K562 (cell line): Measurements from ENCODE around the gene NUP98. TPM values are rescaled to one million over a fixed set of nuclear protein-coding genes. Genes with fewer than 3 reads are reported as not detected.
"Not testable (repeated sequence)": the region's sequence is repeated elsewhere in the genome, so short reads cannot be mapped to it uniquely, and the experiment has no call there.

Experiments
- ATAC-seq: fragments of 200-7000 bp; cut with Tn5 transposase; 3 replicates; pipeline ENCODE4 v1.9.1; 2020; ENCODE audit warnings: moderate library complexity
- BruUV-seq: library from RNA; stranded (reverse); fragments of 400-500 nt; replicated peaks from 2 replicates; lab custom pipeline; 2021; lab: Mats Ljungman, UMichigan
- CTCF ChIA-PET: fragments of 300-600 bp; formaldehyde crosslinking; extraction: SDS; loops from one replicate; lab custom pipeline; 2021; ENCODE audit warnings: low intra/inter-chr PET ratio; lab: Yijun Ruan, JAX
- POLR2A ChIA-PET: fragments of 300-600, 350-650 bp; sonication (Branson Sonifier 250); formaldehyde crosslinking; extraction: SDS; loops from one replicate; lab custom pipeline; 2021; ENCODE audit warnings: antibody characterized with exemption, inconsistent platforms; lab: Yijun Ruan, JAX
- DNase-seq, 4 experiments: peaks; one replicate each; pipeline versions ENCODE4 v3.0.0 to v3.0.0-alpha.2; 2011 to 2018; ENCODE audit warnings: low spot score in 3 of 4, mixed read lengths in 3 of 4; ENCODE audit errors: extremely low read depth in 1 of 4
- FAIRE-seq: peaks from 2 replicates; lab custom pipeline; 2011; peaks lifted over from hg19 to GRCh38; lab: Jason Lieb, UNC
- H2AFZ ChIP-seq: 2 replicates; pipeline ENCODE4 v1.6.0; 2011; ENCODE audit warnings: low read depth, low read length, control low read depth, inconsistent platforms
- H3K27ac ChIP-seq: fragments of 200-600 bp; 3 replicates; pipeline ENCODE4 v1.8.0; 2011; ENCODE audit warnings: low read depth, mild to moderate bottlenecking, control low read depth, inconsistent platforms, low read length, moderate library complexity, mixed read lengths; ENCODE audit errors: extremely low read depth
- H3K27me3 ChIP-seq, 2 experiments: fragments of 300-600 bp in 1 of 2; 2 replicates in 1 of 2; 3 replicates in 1 of 2; pipeline versions ENCODE4 v1.6.0 to v1.8.0; 2011; ENCODE audit warnings: inconsistent platforms in 2 of 2, low read length in 2 of 2, mild to moderate bottlenecking in 1 of 2, mixed read lengths in 1 of 2, moderate library complexity in 1 of 2; ENCODE audit not compliant: control insufficient read depth in 2 of 2, insufficient read depth in 2 of 2
- H3K36me3 ChIP-seq: fragments of 300-600 bp; 3 replicates; pipeline ENCODE4 v1.8.0; 2011; ENCODE audit warnings: mild to moderate bottlenecking, low read length, inconsistent platforms; ENCODE audit not compliant: control insufficient read depth, insufficient read depth
- H3K4me1 ChIP-seq, 2 experiments: fragments of 200-600 bp in 1 of 2; replicated peaks in 1 of 2; 2 replicates in 1 of 2; 3 replicates in 1 of 2; pipeline versions ENCODE4 v1.5.1 to v1.8.0; 2011; ENCODE audit warnings: inconsistent platforms in 2 of 2, low read length in 2 of 2, mild to moderate bottlenecking in 1 of 2, mixed read lengths in 1 of 2, moderate library complexity in 1 of 2; ENCODE audit not compliant: control insufficient read depth in 2 of 2, insufficient read depth in 2 of 2
- H3K4me2 ChIP-seq: 2 replicates; pipeline ENCODE4 v1.6.1; 2011; ENCODE audit warnings: low read length, control low read depth, inconsistent platforms, mixed read lengths; ENCODE audit not compliant: insufficient read depth
- H3K4me3 ChIP-seq: fragments of 200-600 bp; sonication (generic), shearing (Covaris generic); 2 replicates; pipeline ENCODE4 v1.5.1; 2016; ENCODE audit warnings: control low read depth, inconsistent platforms
- H3K79me2 ChIP-seq: fragments of 200-600 bp; 3 replicates; pipeline ENCODE4 v1.8.0; 2011; ENCODE audit warnings: low read length, inconsistent platforms; ENCODE audit not compliant: control insufficient read depth, insufficient read depth
- H3K9ac ChIP-seq, 2 experiments: 2 replicates each; pipeline versions ENCODE4 v1.6.0 to v1.6.1; 2011; ENCODE audit warnings: low read depth in 2 of 2, low read length in 2 of 2, control low read depth in 1 of 2, inconsistent platforms in 1 of 2, mild to moderate bottlenecking in 1 of 2, mixed read lengths in 1 of 2; ENCODE audit not compliant: insufficient read depth in 1 of 2
- H3K9me1 ChIP-seq: one replicate; pipeline ENCODE4 v1.6.0; 2011; ENCODE audit warnings: inconsistent platforms, mild to moderate bottlenecking, low read length, moderate library complexity; ENCODE audit not compliant: control insufficient read depth, insufficient read depth
- H3K9me3 ChIP-seq: replicated peaks from 2 replicates; pipeline ENCODE4 v1.5.1; 2011; ENCODE audit warnings: low read depth, low read length, inconsistent platforms; ENCODE audit not compliant: control insufficient read depth, insufficient read depth
- H4K20me1 ChIP-seq: replicated peaks from 2 replicates; pipeline ENCODE4 v1.6.1; 2011; ENCODE audit warnings: low read length, inconsistent platforms, mixed read lengths; ENCODE audit not compliant: control insufficient read depth, insufficient read depth
- BCOR ChIP-seq: fragments of 450-650 bp; IDR thresholded peaks from 2 replicates; pipeline ENCODE4 v1.6.1; 2016
- CSDE1 ChIP-seq, 2 experiments: fragments of 450-650 bp; IDR thresholded peaks; 2 replicates each; pipeline ENCODE4 v1.6.1; 2016; ENCODE audit warnings: mild to moderate bottlenecking in 1 of 2
- KDM1A ChIP-seq, 2 experiments: fragments of 450-650 bp; IDR thresholded peaks; 2 replicates each; pipeline ENCODE4 v1.6.1; 2016; ENCODE audit warnings: mild to moderate bottlenecking in 2 of 2
- MYC ChIP-seq, 2 experiments: fragments of 250-450 bp in 1 of 2; sonication (Bioruptor Pico) in 1 of 2; IDR thresholded peaks; 2 replicates each; pipeline versions ENCODE4 v1.5.1 to v1.6.1; 2012 to 2021; ENCODE audit warnings: low read depth in 2 of 2, borderline replicate concordance in 1 of 2, improper control_type of control experiment in 1 of 2, low read length in 1 of 2, mild to moderate bottlenecking in 1 of 2, moderate library complexity in 1 of 2
- PTBP1 ChIP-seq: fragments of 200-400 bp; formaldehyde crosslinking; IDR thresholded peaks from 2 replicates; pipeline ENCODE4 v1.6.1; 2017; ENCODE audit warnings: low read depth, low read length
- SMARCA5 ChIP-seq: fragments of 450-650 bp; IDR thresholded peaks from 2 replicates; pipeline ENCODE4 v1.6.1; 2016
- ZNF121 ChIP-seq: sonication (generic); formaldehyde crosslinking; conservative IDR thresholded peaks from 2 replicates; pipeline ENCODE4 v1.8.0; 2022; ENCODE audit warnings: missing genetic modification reagents
- ZNF512 ChIP-seq: IDR thresholded peaks from 2 replicates; pipeline ENCODE4 v1.6.1; 2016; ENCODE audit warnings: missing genetic modification characterization, missing compliant biosample characterization
- WGBS: fragments of 100-300 bp; shearing (Covaris generic); methylation state at CpG from one replicate; pipeline ENCODE4 v1.1.6; 2016; ENCODE audit warnings: low coverage, mixed read lengths; ENCODE audit not compliant: insufficient coverage; ENCODE audit errors: missing lambda C conversion rate; 5-methylcytosine and 5-hydroxymethylcytosine counted together
- in situ Hi-C: fragments of 300-500 bp; cut with MboI; formaldehyde crosslinking; loops from 4 replicates; pipeline ENCODE4 v1.15.0; 2018; ENCODE audit warnings: inconsistent platforms, mixed read lengths
- intact Hi-C: fragments of 100-400 bp; cut with micrococcal nuclease; formaldehyde crosslinking; loops from 2 replicates; pipeline ENCODE4 v1.14.2; 2022
- polyA plus RNA-seq, 8 experiments: library from polyadenylated mRNA; depleted of rRNA in 4 of 8; stranded (reverse) in 5 of 8; unstranded in 3 of 8; fragments of >200 nt; fragmentation: Nextera tagmentation in 2 of 8; fragmentation: Illumina TruSeq in 1 of 8; extraction: Ambion mirVana in 2 of 8; extraction: Trizol in 1 of 8; gene quantifications; 2 replicates each; pipeline versions ENCODE4 v1.2.1 to v1.2.3, GENCODE V29; 2011 to 2014; ENCODE audit warnings: inconsistent platforms in 1 of 8, missing spikeins in 1 of 8
- total RNA-seq, 7 experiments: library from RNA; depleted of rRNA in 6 of 7; stranded (reverse); fragments of >200 nt in 6 of 7; fragmentation: Illumina TruSeq in 2 of 7; extraction: Trizol in 2 of 7; gene quantifications; 2 replicates each; pipeline versions ENCODE4 v1.2.1 to v1.2.3, GENCODE V29; 2011 to 2021; ENCODE audit warnings: low replicate concordance in 1 of 7

Gene NUP98
- total and polyA plus RNA-seq, 9 of the 15 experiments (the other 6 are each of a cell fraction or from before 2014, with no cell fraction given): 45.1 to 196 (median 130) TPM

GRCh38 chr11:3815845-3816244, 18.5 kb upstream of the NUP98 start:
- H3K9me3 ChIP-seq: no peaks in the 10 kb centered on the region
- no peaks in the 10 kb centered on the region for H3K27me3 ChIP-seq
- no peaks in the 10 kb centered on the region for H3K9me1 ChIP-seq
- H3K79me2 ChIP-seq: no peaks in the 10 kb centered on the region; the same call in 2 of the 3 replicates
- peaks cover 9 to 20% of the 10 kb centered on the region in 2 experiments for H3K4me1 ChIP-seq
- H3K9ac ChIP-seq: peak overlapping the region in 1 of 2 experiments; percentile 3; a peak in 1 of 4 replicates
- ATAC-seq (no peak), FAIRE-seq (no peak), DNase-seq (no peak)
- H4K20me1 ChIP-seq: no peaks in the 10 kb centered on the region
- H3K36me3 ChIP-seq: peaks cover 15% of the 10 kb centered on the region; the same call in 2 of the 3 replicates
- no peak overlapping the region for H2AFZ ChIP-seq
- no peak overlapping the region for H3K4me3 ChIP-seq
- no peak overlapping the region for H3K27ac ChIP-seq
- WGBS: 75% methylated on average over 4 of the region's 4 CpGs
- POLR2A ChIA-PET: no interaction called here
- CTCF ChIA-PET: no interaction called here
- intact Hi-C loops: no loop called here
- BruUV-seq: no TSS peak
- in situ Hi-C loops: loop anchor here (25.0 kb wide), 1 partner anchor 354 kb away; no protein-coding TSS in a partner anchor
- no peak overlapping the region for H3K4me2 ChIP-seq
- TF ChIP-seq PTBP1 (no peak), CSDE1 (IDR thresholded peaks at IDR 0.05) (no peak), MYC (IDR thresholded peaks at IDR 0.05; ENCODE audit: low read depth, low read length) (no peak), MYC (CRISPR knock-in tag; IDR thresholded peaks at IDR 0.05; ENCODE audit: borderline replicate concordance, low read depth) (no peak)

- WGBS: 50% methylated on average over 4 of the region's 5 CpGs
- in situ Hi-C loops: loop anchor here (25.0 kb wide), 1 partner anchor 353 kb away; no protein-coding TSS in a partner anchor
- H2AFZ ChIP-seq, H3K9ac ChIP-seq, FAIRE-seq, H3K79me2 ChIP-seq, H3K27ac ChIP-seq, H3K4me3 ChIP-seq, H4K20me1 ChIP-seq, ATAC-seq, H3K4me2 ChIP-seq, BruUV-seq, intact Hi-C loops, H3K9me1 ChIP-seq, CTCF ChIA-PET, H3K27me3 ChIP-seq, H3K9me3 ChIP-seq, DNase-seq: not testable (repeated sequence)
- POLR2A ChIA-PET: interaction anchor here (1.5 kb wide), 1 partner anchor 9 kb away, joined by 4 read pairs; no protein-coding TSS in a partner anchor
- Histone ChIP-seq H3K36me3 (peaks cover 19% of the 10 kb centered on the region), H3K4me1 (peaks cover 9 to 23% of the 10 kb centered on the region in 2 experiments)
- TF ChIP-seq SMARCA5 (peak; percentile 56; the same call in 1 of the 2 replicates), BCOR (peak; percentile 82), ZNF512 (peak; percentile 96), KDM1A (IDR thresholded peaks at IDR 0.05) (peak; percentile 34 to 38; a peak in 1 of 4 replicates), ZNF121 (CRISPR knock-in tag) (peak; percentile 97)
Observed at GRCh38 chr11:3814832-3815231, 17.5 kb upstream of the NUP98 start.
